ENCODE measurements around the gene FBXO7.

FBXO7 gene

DNA sequence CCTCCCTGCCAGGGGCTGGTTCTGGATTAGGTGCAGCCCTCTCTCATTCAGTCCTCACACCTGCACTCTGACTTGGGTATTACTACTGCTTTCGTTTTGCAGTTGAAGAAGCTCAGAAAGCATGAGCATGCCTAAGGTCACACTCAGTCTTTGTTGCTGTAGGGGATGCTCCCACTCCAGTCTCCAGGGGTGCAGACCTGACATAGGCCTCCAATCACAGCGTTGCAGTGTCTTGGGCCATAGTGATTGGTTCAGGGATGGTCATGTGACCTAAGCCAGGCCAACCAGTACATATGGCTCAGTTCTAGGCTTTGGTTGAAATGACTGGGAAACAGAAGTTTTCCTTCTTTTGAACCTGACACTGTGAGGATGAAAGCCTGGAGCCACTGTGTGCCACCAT is 61.7 kb downstream of the FBXO7 start:
- H3K4me1 ChIP-seq (ENCODE audit: insufficient read depth, insufficient read length) = peaks cover 4% of the 10 kb centered on the region
- TF ChIP-seq YY1 (IDR thresholded peaks at IDR 0.05; ENCODE audit: insufficient read depth, insufficient read length) (no peak), SUZ12 (IDR thresholded peaks at IDR 0.05; ENCODE audit: extremely low read depth, insufficient read depth, insufficient read length) (no peak), ZNF274 (IDR thresholded peaks at IDR 0.05; ENCODE audit: low read depth, low read length) (no peak)

GRCh38 chr22:32538521-32538920 is 63.9 kb downstream of the FBXO7 start:
- Histone ChIP-seq H3K9ac (ENCODE audit: insufficient read length, low read depth) (no peak overlapping the region), H3K27me3 (ENCODE audit: insufficient read depth, insufficient read length) (no peaks in the 10 kb centered on the region), H3K4me1 (ENCODE audit: insufficient read depth, insufficient read length) (peaks cover 2% of the 10 kb centered on the region), H3K9me3 (ENCODE audit: insufficient read depth, low read length) (no peaks in the 10 kb centered on the region), H3K36me3 (ENCODE audit: insufficient read depth, insufficient read length, low read length) (no peaks in the 10 kb centered on the region), H3K4me3 (ENCODE audit: insufficient read length, low read depth) (no peak overlapping the region)
- no peak for DNase-seq (ENCODE audit: low read depth, low spot score)
- TF ChIP-seq SUZ12 (IDR thresholded peaks at IDR 0.05; ENCODE audit: extremely low read depth, insufficient read depth, insufficient read length) (no peak), YY1 (IDR thresholded peaks at IDR 0.05; ENCODE audit: insufficient read depth, insufficient read length) (no peak), ZNF274 (IDR thresholded peaks at IDR 0.05; ENCODE audit: low read depth, low read length) (no peak)

More for the DNA sequence above, 61.7 kb downstream of the FBXO7 start:
- H3K9me3 ChIP-seq (ENCODE audit: insufficient read depth, low read length) = no peaks in the 10 kb centered on the region
- H3K27me3 ChIP-seq (ENCODE audit: insufficient read depth, insufficient read length) = no peaks in the 10 kb centered on the region
- H3K4me3 ChIP-seq (ENCODE audit: insufficient read length, low read depth) = no peak overlapping the region
- H3K9ac ChIP-seq (ENCODE audit: insufficient read length, low read depth) = no peak overlapping the region
- DNase-seq (ENCODE audit: low read depth, low spot score) = no peak
- no peaks in the 10 kb centered on the region for H3K36me3 ChIP-seq (ENCODE audit: insufficient read depth, insufficient read length, low read length)

DNA sequence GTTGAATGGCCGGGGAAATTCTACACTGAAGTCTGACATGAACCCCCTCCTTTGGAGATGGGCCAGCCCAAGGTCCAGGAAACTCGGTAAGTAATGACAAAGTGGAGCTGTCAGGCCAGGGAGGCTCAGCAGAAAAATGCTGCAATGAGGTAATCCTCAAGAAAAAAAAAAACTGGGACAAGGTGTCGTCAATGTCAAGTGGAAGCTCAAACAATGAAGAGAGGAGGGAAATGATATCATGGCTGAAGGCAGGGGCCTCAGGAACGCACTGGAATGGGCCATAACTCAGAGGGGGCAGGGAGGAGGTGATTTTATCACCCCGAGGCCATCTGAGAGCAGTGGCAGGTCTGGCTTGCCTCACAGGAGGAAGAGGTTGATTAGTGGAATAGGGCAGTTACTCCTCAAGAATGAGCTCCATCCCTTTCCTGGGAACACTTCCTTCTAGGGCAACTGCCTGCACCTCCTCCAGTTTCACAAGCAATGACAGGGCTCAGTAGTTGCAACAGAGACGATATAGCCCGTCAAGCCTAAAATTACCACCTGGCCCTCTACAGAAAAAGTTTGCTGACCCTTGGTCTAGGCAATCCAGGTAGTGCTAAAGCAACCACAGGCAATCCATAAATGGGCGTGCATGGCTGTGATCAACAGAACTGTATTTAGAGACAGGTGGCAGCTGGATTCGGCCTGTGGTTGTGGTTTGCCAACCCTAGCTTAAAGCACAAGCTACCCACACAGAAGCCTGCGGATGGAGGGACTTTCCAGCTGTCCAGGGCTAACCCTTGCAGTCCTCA is 65.2 kb downstream of the FBXO7 start:
- no peak overlapping the region for H3K9ac ChIP-seq (ENCODE audit: insufficient read length, low read depth)
- H3K4me1 ChIP-seq (ENCODE audit: insufficient read depth, insufficient read length) = peaks cover 2% of the 10 kb centered on the region
- DNase-seq (ENCODE audit: low read depth, low spot score) = no peak
- no peak overlapping the region for H3K4me3 ChIP-seq (ENCODE audit: insufficient read length, low read depth)
- TF ChIP-seq YY1 (IDR thresholded peaks at IDR 0.05; ENCODE audit: insufficient read depth, insufficient read length) = no peak
- TF ChIP-seq SUZ12 (IDR thresholded peaks at IDR 0.05; ENCODE audit: extremely low read depth, insufficient read depth, insufficient read length) = no peak
- no peak for TF ChIP-seq ZNF274 (IDR thresholded peaks at IDR 0.05; ENCODE audit: low read depth, low read length)
- no peaks in the 10 kb centered on the region for H3K9me3 ChIP-seq (ENCODE audit: insufficient read depth, low read length)
- H3K36me3 ChIP-seq (ENCODE audit: insufficient read depth, insufficient read length, low read length) = no peaks in the 10 kb centered on the region
- no peaks in the 10 kb centered on the region for H3K27me3 ChIP-seq (ENCODE audit: insufficient read depth, insufficient read length)

DNA sequence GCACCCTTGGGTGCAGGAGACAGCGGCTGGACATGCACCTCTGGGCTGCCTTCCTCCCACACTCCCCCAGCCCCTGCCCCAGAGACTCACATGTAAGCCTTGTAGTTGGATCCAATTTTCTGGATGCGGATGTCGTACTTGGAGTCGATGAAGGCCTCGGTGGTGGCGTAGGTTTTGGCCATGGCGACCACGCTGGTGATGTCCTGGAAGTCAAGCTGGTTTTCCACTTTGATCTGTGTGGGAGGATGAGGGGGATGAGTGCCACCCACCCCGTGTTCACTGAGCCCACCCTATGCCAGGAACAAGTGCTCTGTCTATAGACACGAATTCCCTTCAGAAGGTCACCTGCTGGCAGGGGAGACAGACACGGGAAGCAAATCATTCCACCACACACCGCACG is 66.9 kb downstream of the FBXO7 start:
- no peak for DNase-seq (ENCODE audit: low read depth, low spot score)
- peaks cover 2% of the 10 kb centered on the region for H3K4me1 ChIP-seq (ENCODE audit: insufficient read depth, insufficient read length)
- TF ChIP-seq ZNF274 (IDR thresholded peaks at IDR 0.05; ENCODE audit: low read depth, low read length) (no peak), SUZ12 (IDR thresholded peaks at IDR 0.05; ENCODE audit: extremely low read depth, insufficient read depth, insufficient read length) (no peak), YY1 (IDR thresholded peaks at IDR 0.05; ENCODE audit: insufficient read depth, insufficient read length) (no peak)
- no peaks in the 10 kb centered on the region for H3K27me3 ChIP-seq (ENCODE audit: insufficient read depth, insufficient read length)
- no peak overlapping the region for H3K9ac ChIP-seq (ENCODE audit: insufficient read length, low read depth)
- no peaks in the 10 kb centered on the region for H3K9me3 ChIP-seq (ENCODE audit: insufficient read depth, low read length)
- no peak overlapping the region for H3K4me3 ChIP-seq (ENCODE audit: insufficient read length, low read depth)
- H3K36me3 ChIP-seq (ENCODE audit: insufficient read depth, insufficient read length, low read length) = no peaks in the 10 kb centered on the region

- Histone ChIP-seq H3K36me3 (ENCODE audit: insufficient read depth, insufficient read length, low read length) (no peaks in the 10 kb centered on the region), H3K27me3 (ENCODE audit: insufficient read depth, insufficient read length) (no peaks in the 10 kb centered on the region), H3K4me1 (ENCODE audit: insufficient read depth, insufficient read length) (peaks cover 4% of the 10 kb centered on the region), H3K4me3 (ENCODE audit: insufficient read length, low read depth) (no peak overlapping the region), H3K9me3 (ENCODE audit: insufficient read depth, low read length) (no peaks in the 10 kb centered on the region), H3K9ac (ENCODE audit: insufficient read length, low read depth) (no peak overlapping the region)
- TF ChIP-seq ZNF274 (IDR thresholded peaks at IDR 0.05; ENCODE audit: low read depth, low read length) (no peak), YY1 (IDR thresholded peaks at IDR 0.05; ENCODE audit: insufficient read depth, insufficient read length) (no peak), SUZ12 (IDR thresholded peaks at IDR 0.05; ENCODE audit: extremely low read depth, insufficient read depth, insufficient read length) (no peak)
- DNase-seq (ENCODE audit: low read depth, low spot score) = no peak
These were observed 67.6 kb downstream of the FBXO7 start for GRCh38 chr22:32542066-32542676.

DNA sequence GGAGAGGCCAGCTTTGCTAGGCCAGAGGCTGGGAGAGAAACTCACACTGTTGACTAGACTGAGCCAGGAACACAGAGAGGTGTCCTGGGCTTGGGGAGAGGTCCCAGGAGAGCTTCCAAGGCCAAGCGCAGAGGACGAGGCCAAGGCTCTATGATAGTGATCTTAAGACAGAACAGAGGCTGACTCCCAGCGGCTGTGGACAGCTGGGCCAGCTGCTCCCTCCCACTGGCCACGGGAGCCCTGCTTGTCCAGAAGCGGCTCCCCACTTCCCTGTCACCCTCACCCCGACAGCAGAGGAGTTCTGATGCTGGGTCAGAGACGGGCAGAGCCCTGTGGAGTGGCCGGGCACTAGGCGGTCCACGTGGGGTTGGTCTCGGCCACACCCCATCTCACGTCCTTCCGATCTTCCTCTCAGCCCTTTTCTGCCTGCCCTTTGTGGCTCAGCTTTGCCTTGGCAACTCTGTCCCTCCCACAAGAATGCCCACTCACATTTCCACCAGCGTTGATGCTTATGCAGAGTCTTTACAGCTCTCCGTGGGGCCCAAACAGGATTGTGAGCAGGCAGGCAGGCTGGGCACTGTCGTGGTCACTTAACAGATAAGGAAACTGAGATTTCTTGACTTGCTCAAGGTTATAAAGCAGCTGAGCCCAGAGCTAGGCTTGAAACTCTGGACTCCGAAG is 68.2 kb downstream of the FBXO7 start:
- Histone ChIP-seq H3K9ac (ENCODE audit: insufficient read length, low read depth) (no peak overlapping the region), H3K4me3 (ENCODE audit: insufficient read length, low read depth) (no peak overlapping the region), H3K4me1 (ENCODE audit: insufficient read depth, insufficient read length) (peaks cover 4% of the 10 kb centered on the region), H3K9me3 (ENCODE audit: insufficient read depth, low read length) (no peaks in the 10 kb centered on the region), H3K36me3 (ENCODE audit: insufficient read depth, insufficient read length, low read length) (no peaks in the 10 kb centered on the region), H3K27me3 (ENCODE audit: insufficient read depth, insufficient read length) (no peaks in the 10 kb centered on the region)
- no peak for TF ChIP-seq SUZ12 (IDR thresholded peaks at IDR 0.05; ENCODE audit: extremely low read depth, insufficient read depth, insufficient read length)
- no peak for TF ChIP-seq YY1 (IDR thresholded peaks at IDR 0.05; ENCODE audit: insufficient read depth, insufficient read length)
- no peak for TF ChIP-seq ZNF274 (IDR thresholded peaks at IDR 0.05; ENCODE audit: low read depth, low read length)
- no peak for DNase-seq (ENCODE audit: low read depth, low spot score)
